ENCODE measurements around the gene CTSF.
A peak's percentile ranks its signal among the peaks of the same experiment; 100 is the strongest.
"Not testable (repeated sequence)": the region's sequence is repeated elsewhere in the genome, so short reads cannot be mapped to it uniquely, and the experiment has no call there.

CTSF gene

DNA sequence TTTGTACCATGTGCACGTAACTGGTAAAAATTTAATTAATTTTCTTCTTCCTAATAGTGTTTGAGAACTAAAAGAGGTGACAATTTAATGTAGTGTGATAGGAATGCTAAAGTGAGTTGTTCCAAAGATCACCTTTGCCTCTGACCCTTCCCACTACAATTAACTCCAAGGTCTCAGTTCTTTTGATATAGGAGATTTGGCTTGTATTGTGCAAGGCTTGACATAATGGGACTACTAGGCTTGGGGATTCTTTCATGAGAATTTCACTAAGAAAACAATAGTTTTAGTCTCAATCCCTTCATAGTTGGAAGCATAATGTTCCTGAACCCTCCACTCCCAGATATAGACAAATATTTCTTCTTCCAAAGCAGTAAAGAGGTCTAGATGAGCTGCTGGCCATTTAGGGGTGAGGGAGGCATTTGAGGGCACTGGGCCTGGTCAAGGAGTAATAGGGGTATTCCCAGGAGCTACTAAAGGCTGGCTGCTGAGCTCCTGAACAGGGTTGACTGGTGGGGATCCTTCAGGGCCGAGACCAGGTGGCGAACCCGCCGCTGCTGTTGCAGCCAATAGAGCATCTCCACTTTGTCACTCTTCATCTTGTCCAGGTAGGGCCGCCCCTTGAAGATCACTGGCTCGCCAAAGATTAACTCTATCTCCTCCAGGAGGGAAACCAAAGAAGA lies 21.7 kb upstream of the CTSF start:
- no peak for DNase-seq (ENCODE audit: low read depth in 1 of 2, low spot score in 1 of 2)

- DNase-seq (ENCODE audit: low read depth in 1 of 2, low spot score in 1 of 2): not testable (repeated sequence)
These were observed 20.9 kb upstream of the CTSF start for GRCh38 chr11:66589315-66589714.

- no peak for DNase-seq (ENCODE audit: low read depth in 1 of 2, low spot score in 1 of 2)
These were observed 17.7 kb upstream of the CTSF start for GRCh38 chr11:66586136-66586535.

- not testable (repeated sequence) for DNase-seq (ENCODE audit: low read depth in 1 of 2, low spot score in 1 of 2)
These were observed 17.0 kb upstream of the CTSF start for GRCh38 chr11:66585447-66585846.

DNA sequence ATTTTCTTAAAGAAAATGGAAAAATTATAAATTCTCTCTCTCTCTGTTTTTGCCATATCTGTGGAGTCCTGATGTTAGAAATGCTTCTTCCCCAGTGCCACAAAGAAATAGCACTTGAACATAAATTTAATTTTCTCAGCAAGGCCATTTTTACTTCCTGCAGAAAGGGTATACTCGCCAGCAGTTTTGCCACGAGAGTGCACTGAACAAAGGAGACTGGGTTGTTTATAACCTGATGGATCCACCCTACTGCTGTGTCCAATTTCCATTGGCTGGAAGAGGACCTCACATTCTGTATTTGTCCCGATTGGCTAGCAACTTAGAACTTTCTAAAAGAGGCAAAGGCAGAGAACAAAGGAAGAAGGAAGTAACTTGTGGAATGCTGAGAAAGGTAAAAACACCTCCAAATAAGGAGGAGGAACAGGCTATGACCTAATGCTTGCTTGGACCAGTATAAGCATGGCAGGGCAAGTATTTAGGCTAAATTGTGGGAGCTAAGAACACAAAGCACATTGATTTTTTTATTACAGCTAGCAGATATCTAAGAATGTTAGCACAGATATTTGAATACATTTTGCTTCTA lies 14.2 kb upstream of the CTSF start:
- not testable (repeated sequence) for DNase-seq (ENCODE audit: low read depth in 1 of 2, low spot score in 1 of 2)

DNA sequence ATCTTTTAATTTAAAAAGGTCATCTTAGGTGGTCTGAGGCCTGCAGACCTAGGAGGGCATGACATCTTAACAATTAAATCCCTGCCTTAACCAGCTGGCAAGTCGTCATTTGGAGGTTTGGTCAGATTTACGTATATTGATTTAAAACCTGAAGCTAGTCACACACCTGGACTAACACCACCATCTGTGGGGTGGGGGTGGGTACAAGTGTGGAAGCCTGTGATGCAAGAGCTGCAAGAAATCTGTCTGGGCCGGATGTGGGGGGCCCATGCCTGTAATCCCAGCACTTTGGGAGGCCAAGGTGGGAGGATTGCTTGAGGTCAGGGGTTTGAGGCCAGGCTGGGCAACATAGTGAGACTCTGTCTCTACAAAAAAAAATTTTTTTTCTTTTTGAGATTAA lies 12.9 kb upstream of the CTSF start:
- no peak for DNase-seq (ENCODE audit: low read depth in 1 of 2, low spot score in 1 of 2)

DNA sequence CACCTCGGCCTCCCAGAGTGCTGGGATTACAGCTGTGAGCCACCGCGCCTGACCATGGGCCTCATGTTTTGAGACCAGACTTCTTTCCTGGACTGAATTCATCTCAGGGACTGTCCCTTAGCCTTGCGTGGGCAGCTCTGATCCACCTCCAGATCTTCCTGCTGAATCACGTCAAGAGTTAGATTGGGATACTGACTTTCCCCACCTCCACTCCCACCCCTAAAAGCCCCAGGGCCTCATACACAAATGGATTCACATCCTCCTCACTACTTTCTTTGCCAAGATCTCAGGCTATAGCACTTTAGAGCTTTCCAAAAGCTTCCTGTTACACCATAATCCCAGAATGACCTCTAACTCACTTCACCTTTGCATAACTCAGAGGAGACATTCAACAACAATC lies 12.4 kb upstream of the CTSF start:
- DNase-seq (ENCODE audit: low read depth in 1 of 2, low spot score in 1 of 2): no peak

GRCh38 chr11:66579017-66579606 lies 10.7 kb upstream of the CTSF start:
- peak; percentile 59 to 65 for DNase-seq (ENCODE audit: low read depth in 1 of 2, low spot score in 1 of 2)

- DNase-seq (ENCODE audit: low read depth in 1 of 2, low spot score in 1 of 2): no peak
These were observed 2.4 kb upstream of the CTSF start for GRCh38 chr11:66570850-66571180.

- DNase-seq (ENCODE audit: low read depth in 1 of 2, low spot score in 1 of 2): no peak
These were observed 1.9 kb upstream of the CTSF start for GRCh38 chr11:66570079-66570849.

GRCh38 chr11:66569076-66569475 lies 670 bp upstream of the CTSF start:
- DNase-seq (ENCODE audit: low read depth in 1 of 2, low spot score in 1 of 2): no peak

DNA sequence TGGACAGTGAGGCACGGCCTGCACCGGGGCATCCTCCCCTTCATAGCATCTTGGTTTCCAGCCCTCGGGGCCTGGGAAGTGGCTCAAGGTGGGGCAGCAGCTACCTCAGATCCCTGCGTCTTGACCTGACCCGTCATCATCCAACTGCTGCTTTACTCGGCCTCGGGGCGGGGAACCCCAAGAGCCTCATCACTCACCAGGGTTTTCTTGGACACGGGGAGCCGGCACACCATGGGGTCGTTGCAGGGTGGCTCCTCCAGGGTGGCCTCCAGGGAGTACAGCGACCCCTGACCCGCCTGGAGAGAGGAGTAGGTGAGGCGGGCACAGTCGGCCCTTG lies 651 bp downstream of the CTSF start:
- no peak for DNase-seq (ENCODE audit: low read depth in 1 of 2, low spot score in 1 of 2)

DNA sequence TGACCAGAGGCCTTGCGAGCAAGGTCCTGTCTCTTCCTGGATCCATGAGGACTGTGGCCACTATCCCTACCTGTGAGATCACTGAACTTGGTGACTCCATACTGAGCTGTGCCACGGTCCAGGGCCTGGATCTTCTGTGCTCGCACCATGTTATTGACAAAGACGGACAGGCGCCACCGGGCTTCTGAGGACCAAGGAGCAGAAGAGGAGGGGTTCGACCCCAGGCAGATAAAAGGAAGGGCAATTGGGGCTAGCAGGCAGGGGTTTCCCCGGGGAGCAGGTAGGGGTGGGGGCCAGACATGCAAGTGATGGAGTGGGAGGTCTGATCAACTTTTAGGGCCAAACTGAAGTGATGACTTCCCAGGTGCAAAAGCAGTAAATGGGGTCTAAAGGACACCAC lies 2.2 kb downstream of the CTSF start:
- no peak for DNase-seq (ENCODE audit: low read depth in 1 of 2, low spot score in 1 of 2)

- DNase-seq (ENCODE audit: low read depth in 1 of 2, low spot score in 1 of 2): no peak
These were observed 3.4 kb downstream of the CTSF start for GRCh38 chr11:66564984-66565383.

GRCh38 chr11:66564538-66564937 lies 3.9 kb downstream of the CTSF start:
- DNase-seq (ENCODE audit: low read depth in 1 of 2, low spot score in 1 of 2): no peak

GRCh38 chr11:66563832-66564231 lies 4.6 kb downstream of the CTSF start:
- DNase-seq (ENCODE audit: low read depth in 1 of 2, low spot score in 1 of 2): no peak

DNA sequence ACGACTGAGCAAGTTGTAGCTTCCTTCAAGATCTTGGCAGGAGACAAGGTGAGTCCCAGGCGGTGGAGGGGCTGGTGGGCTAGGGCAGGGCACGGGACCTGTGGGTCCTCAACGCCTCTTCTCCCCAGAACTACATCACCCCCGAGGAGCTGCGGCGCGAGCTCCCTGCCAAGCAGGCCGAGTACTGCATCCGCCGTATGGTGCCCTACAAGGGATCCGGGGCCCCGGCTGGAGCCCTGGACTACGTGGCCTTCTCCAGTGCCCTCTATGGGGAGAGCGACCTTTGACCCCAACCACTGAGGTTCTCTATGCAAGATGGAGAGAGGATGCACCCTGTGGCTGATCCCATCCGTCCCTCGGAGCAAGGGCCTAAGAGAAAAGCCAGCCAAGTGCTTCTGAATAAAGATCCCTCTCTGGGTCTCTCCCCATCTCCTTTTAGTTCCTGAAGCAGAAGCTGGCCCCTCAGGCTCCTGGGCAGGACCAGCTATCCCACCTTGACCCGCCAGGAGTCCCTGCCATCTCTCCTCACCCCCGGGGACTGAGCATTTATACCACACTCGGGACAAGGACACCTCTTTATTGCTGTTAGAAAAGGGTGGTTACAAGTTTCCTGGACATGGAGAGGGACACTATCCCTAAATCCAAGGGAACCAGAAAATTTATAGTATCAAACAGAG lies 5.4 kb downstream of the CTSF start:
- no peak for DNase-seq (ENCODE audit: low read depth in 1 of 2, low spot score in 1 of 2)

DNA sequence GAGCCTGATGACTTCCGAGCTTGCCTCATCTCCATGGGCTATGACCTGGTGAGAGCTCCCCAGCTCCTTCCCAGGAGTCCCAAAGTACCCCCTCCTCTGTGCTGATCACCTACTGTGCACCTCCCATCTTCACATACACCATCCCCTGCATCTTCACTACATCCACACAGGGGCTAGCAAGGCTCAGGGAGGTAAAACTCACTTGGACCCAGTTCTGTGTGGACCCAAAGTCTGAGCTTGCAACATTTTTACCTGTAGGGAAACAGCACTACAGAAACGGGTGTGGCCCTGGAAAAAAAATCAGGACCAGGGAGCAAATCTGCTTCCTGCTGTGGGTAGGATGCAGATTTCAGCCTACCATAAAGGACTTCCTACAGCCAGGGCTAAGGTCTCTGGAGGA lies 6.1 kb downstream of the CTSF start:
- no peak for DNase-seq (ENCODE audit: low read depth in 1 of 2, low spot score in 1 of 2)

DNA sequence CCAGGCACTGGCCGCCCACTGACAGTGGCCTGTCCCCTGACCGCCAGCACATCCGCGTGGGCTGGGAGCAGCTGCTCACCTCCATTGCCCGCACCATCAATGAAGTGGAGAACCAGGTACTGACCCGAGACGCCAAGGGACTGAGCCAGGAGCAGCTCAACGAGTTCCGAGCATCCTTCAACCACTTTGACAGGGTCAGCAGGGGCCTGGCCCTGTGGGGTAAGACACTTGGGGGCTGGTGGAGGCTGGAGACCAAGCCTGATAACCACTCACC lies 6.5 kb downstream of the CTSF start:
- DNase-seq (ENCODE audit: low read depth in 1 of 2, low spot score in 1 of 2): no peak

DNA sequence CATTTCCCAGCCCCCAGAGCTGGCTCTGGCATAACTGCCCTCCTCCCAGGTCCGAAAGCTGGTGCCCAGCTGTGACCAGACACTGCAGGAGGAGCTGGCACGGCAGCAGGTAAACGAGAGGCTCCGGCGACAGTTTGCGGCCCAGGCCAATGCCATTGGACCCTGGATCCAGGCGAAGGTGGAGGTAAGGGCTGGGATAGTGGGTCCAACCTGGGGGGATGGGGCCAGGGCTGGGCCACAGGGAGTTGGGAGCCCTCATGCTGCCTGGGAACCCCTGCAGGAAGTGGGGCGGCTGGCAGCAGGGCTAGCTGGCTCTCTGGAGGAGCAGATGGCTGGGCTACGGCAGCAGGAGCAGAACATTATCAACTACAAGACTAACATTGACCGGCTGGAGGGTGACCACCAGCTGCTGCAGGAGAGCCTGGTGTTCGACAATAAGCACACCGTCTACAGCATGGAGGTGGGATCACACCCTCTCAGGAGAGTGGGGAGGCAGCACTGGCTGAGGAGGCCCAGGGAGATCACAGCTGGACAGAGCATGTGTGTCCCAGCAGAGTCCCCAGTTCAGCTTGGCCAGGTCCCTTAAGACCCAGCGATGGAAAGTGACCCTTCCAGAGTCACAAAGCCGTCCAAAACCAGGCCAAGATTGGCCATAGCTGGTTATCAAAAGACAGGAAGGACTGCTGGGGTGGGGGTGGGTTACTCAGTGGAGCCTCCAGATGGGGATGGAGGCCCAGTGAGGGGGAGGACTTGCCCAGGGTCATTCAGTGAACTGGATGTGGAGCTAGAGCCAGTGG lies 7.0 kb downstream of the CTSF start:
- DNase-seq (ENCODE audit: low read depth in 1 of 2, low spot score in 1 of 2): no peak

All from activated T-helper 1 cell treated with anti-CD3 and anti-CD28 coated beads, Interleukin-2, amount 50 U/mL, for 16 hours (primary cell).